ENCODE data around the gene ITSN1. TPM values are rescaled to one million over a fixed set of nuclear protein-coding genes. Genes with fewer than 3 reads are reported as not detected.

The ITSN1 gene
- total RNA-seq, 1 donor from 2014 or later, result 41.9 TPM

GRCh38 chr21:33690874-33691273 lies 48.6 kb downstream of the ITSN1 start:
- Histone ChIP-seq H3K9me3 (replicated peaks) (no peaks in the 10 kb centered on the region), H3K36me3 (no peaks in the 10 kb centered on the region), H3K27me3 (ENCODE audit: low read depth) (no peaks in the 10 kb centered on the region), H3K27ac (replicated peaks) (no peak overlapping the region), H3K4me1 (peaks cover 58% of the 10 kb centered on the region), H3K4me3 (no peak overlapping the region)
- no peak for DNase-seq
- no peak for TF ChIP-seq CTCF (IDR thresholded peaks at IDR 0.05; ENCODE audit: borderline replicate concordance)
- intact Hi-C loops (cut with micrococcal nuclease), result no loop called here

- Histone ChIP-seq H3K27ac (replicated peaks) (peak overlapping the region; percentile 45), H3K36me3 (no peaks in the 10 kb centered on the region), H3K4me3 (no peak overlapping the region), H3K27me3 (ENCODE audit: low read depth) (no peaks in the 10 kb centered on the region), H3K9me3 (replicated peaks) (no peaks in the 10 kb centered on the region), H3K4me1 (peaks cover 58% of the 10 kb centered on the region)
- DNase-seq, result no peak
- intact Hi-C loops (cut with micrococcal nuclease), result no loop called here
- TF ChIP-seq CTCF (IDR thresholded peaks at IDR 0.05; ENCODE audit: borderline replicate concordance), result no peak
Observed at GRCh38 chr21:33691945-33692603, 49.8 kb downstream of the ITSN1 start.

GRCh38 chr21:33695813-33696212 lies 53.5 kb downstream of the ITSN1 start:
- H3K36me3 ChIP-seq, result no peaks in the 10 kb centered on the region
- no peaks in the 10 kb centered on the region for H3K9me3 ChIP-seq (replicated peaks)
- TF ChIP-seq CTCF (IDR thresholded peaks at IDR 0.05; ENCODE audit: borderline replicate concordance), result no peak
- H3K4me3 ChIP-seq, result no peak overlapping the region
- intact Hi-C loops (cut with micrococcal nuclease), result no loop called here
- H3K27me3 ChIP-seq (ENCODE audit: low read depth), result no peaks in the 10 kb centered on the region
- DNase-seq, result no peak
- H3K4me1 ChIP-seq, result peaks cover 59% of the 10 kb centered on the region
- peak overlapping the region; percentile 63 for H3K27ac ChIP-seq (replicated peaks)

GRCh38 chr21:33696465-33696864 lies 54.2 kb downstream of the ITSN1 start:
- TF ChIP-seq CTCF (IDR thresholded peaks at IDR 0.05; ENCODE audit: borderline replicate concordance), result no peak
- DNase-seq, result no peak
- Histone ChIP-seq H3K9me3 (replicated peaks) (no peaks in the 10 kb centered on the region), H3K27ac (replicated peaks) (peak overlapping the region; percentile 63), H3K4me3 (no peak overlapping the region), H3K27me3 (ENCODE audit: low read depth) (no peaks in the 10 kb centered on the region), H3K36me3 (no peaks in the 10 kb centered on the region), H3K4me1 (peaks cover 57% of the 10 kb centered on the region)
- intact Hi-C loops (cut with micrococcal nuclease), result no loop called here

- Histone ChIP-seq H3K4me3 (no peak overlapping the region), H3K27ac (replicated peaks) (peak overlapping the region; percentile 63), H3K36me3 (no peaks in the 10 kb centered on the region), H3K27me3 (ENCODE audit: low read depth) (no peaks in the 10 kb centered on the region), H3K4me1 (peaks cover 46% of the 10 kb centered on the region), H3K9me3 (replicated peaks) (no peaks in the 10 kb centered on the region)
- DNase-seq, result no peak
- intact Hi-C loops (cut with micrococcal nuclease), result no loop called here
- TF ChIP-seq CTCF (IDR thresholded peaks at IDR 0.05; ENCODE audit: borderline replicate concordance), result no peak
Observed at GRCh38 chr21:33698087-33698860, 56.0 kb downstream of the ITSN1 start.
